K562 (cell line): ENCODE measurements around the gene ENO2. TPM values are rescaled to one million over a fixed set of nuclear protein-coding genes. Genes with fewer than 3 reads are reported as not detected.

Experiments
- CC2D1A ChIP-seq: fragments of 450-650 bp; IDR thresholded peaks from 2 replicates; pipeline ENCODE4 v1.6.1; 2017; ENCODE audit warnings: mild to moderate bottlenecking
- FOSL1 ChIP-seq: fragments of 200-800 bp; sonication (Bioruptor generic); conservative IDR thresholded peaks from 2 replicates; pipeline ENCODE4 v1.6.1; 2016; ENCODE audit warnings: missing genetic modification characterization, missing compliant biosample characterization
- GMEB1 ChIP-seq: fragments of 250-450 bp; sonication (Bioruptor Pico); IDR thresholded peaks from 2 replicates; pipeline ENCODE4 v1.4.0; 2020; ENCODE audit warnings: mild to moderate bottlenecking
- NR0B1 ChIP-seq: fragments of 450-650 bp; IDR thresholded peaks from one replicate; pipeline ENCODE4 v1.6.1; 2018; ENCODE audit warnings: mild to moderate bottlenecking, moderate library complexity; ENCODE audit not compliant: partially characterized antibody
- PHF8 ChIP-seq: fragments of 200-600 bp; sonication (generic); IDR thresholded peaks from 2 replicates; pipeline ENCODE4 v1.6.1; 2012; ENCODE audit warnings: mixed run types, mild to moderate bottlenecking, inconsistent platforms, low read length, moderate library complexity, borderline replicate concordance
- POLR2A ChIP-seq: fragments of 450-650 bp; conservative IDR thresholded peaks from 2 replicates; pipeline ENCODE4 v1.6.1; 2016
- POLR2B ChIP-seq: fragments of 450-650 bp; IDR thresholded peaks from 2 replicates; pipeline ENCODE4 v1.6.1; 2018; ENCODE audit warnings: low read depth; ENCODE audit not compliant: partially characterized antibody
- RNF219 ChIP-seq: fragments of 250-450 bp; sonication (Bioruptor Pico); IDR thresholded peaks from 2 replicates; pipeline ENCODE4 v1.5.0; 2022; ENCODE audit warnings: mild to moderate bottlenecking
- SUPT5H ChIP-seq: fragments of 450-650 bp; IDR thresholded peaks from 2 replicates; pipeline ENCODE4 v1.6.1; 2016
- VEZF1 ChIP-seq: fragments of 200-800 bp; sonication (Bioruptor generic); IDR thresholded peaks from 2 replicates; pipeline ENCODE4 v1.6.1; 2017; ENCODE audit warnings: missing genetic modification characterization, missing compliant biosample characterization
- ZBTB11 ChIP-seq, 3 experiments: fragments of 200-800 bp in 1 of 3; fragments of 250-450 bp in 1 of 3; fragments of 450-650 bp in 1 of 3; sonication (Bioruptor Pico) in 1 of 3; sonication (Bioruptor generic) in 1 of 3; formaldehyde crosslinking in 1 of 3; IDR thresholded peaks; 2 replicates each; pipeline versions ENCODE4 v1.6.1 to v1.8.0; 2016 to 2022; ENCODE audit warnings: mild to moderate bottlenecking in 2 of 3, missing genetic modification characterization in 2 of 3, missing compliant biosample characterization in 1 of 3, moderate library complexity in 1 of 3
- ZNF12 ChIP-seq: sonication (generic); formaldehyde crosslinking; IDR thresholded peaks from 2 replicates; pipeline ENCODE4 v1.4.0; 2020; ENCODE audit warnings: mild to moderate bottlenecking, missing genetic modification reagents
- polyA plus RNA-seq, 8 experiments: library from polyadenylated mRNA; depleted of rRNA in 4 of 8; stranded (reverse) in 5 of 8; unstranded in 3 of 8; fragments of >200 nt; fragmentation: Nextera tagmentation in 2 of 8; fragmentation: Illumina TruSeq in 1 of 8; extraction: Ambion mirVana in 2 of 8; extraction: Trizol in 1 of 8; gene quantifications; 2 replicates each; pipeline versions ENCODE4 v1.2.1 to v1.2.3, GENCODE V29; 2011 to 2014; ENCODE audit warnings: inconsistent platforms in 1 of 8, missing spikeins in 1 of 8
- total RNA-seq, 7 experiments: library from RNA; depleted of rRNA in 6 of 7; stranded (reverse); fragments of >200 nt in 6 of 7; fragmentation: Illumina TruSeq in 2 of 7; extraction: Trizol in 2 of 7; gene quantifications; 2 replicates each; pipeline versions ENCODE4 v1.2.1 to v1.2.3, GENCODE V29; 2011 to 2021; ENCODE audit warnings: low replicate concordance in 1 of 7

The ENO2 gene
- total and polyA plus RNA-seq, 9 of the 15 experiments (the other 6 are each of a cell fraction or from before 2014, with no cell fraction given) = 10.9 to 43.3 (median 21.0) TPM

- TF ChIP-seq ZBTB11 (CRISPR knock-in tag; IDR thresholded peaks at IDR 0.05) (peak; percentile 76 to 95 (median 77); a peak in 5 of 6 replicates), VEZF1 (peak; percentile 72), POLR2A (peak; percentile 75), FOSL1 (tag) (peak; percentile 40; the same call in 1 of the 2 replicates), NR0B1 (no peak), SUPT5H (peak; percentile 52), POLR2B (peak; percentile 46), CC2D1A (no peak), PHF8 (peak; percentile 61; the same call in 1 of the 2 replicates), GMEB1 (CRISPR knock-in tag) (no peak), ZNF12 (CRISPR knock-in tag) (no peak), RNF219 (no peak)
These were observed 41.0 kb upstream of the ENO2 start, which contains the start of gene SPSB2 (continued) for GRCh38 chr12:6873094-6874014.
